NCI-H1092 treated with DMSO at 0.1 percent for 48 hours (cell line): Measurements from ENCODE around the gene WNT2.
"Not testable (repeated sequence)": the region's sequence is repeated elsewhere in the genome, so short reads cannot be mapped to it uniquely, and the experiment has no call there.

ENCODE experiments used
- DNase-seq: peaks from one replicate; lab custom pipeline; 2025; lab: John Stamatoyannopoulos, UW

WNT2 gene

DNA sequence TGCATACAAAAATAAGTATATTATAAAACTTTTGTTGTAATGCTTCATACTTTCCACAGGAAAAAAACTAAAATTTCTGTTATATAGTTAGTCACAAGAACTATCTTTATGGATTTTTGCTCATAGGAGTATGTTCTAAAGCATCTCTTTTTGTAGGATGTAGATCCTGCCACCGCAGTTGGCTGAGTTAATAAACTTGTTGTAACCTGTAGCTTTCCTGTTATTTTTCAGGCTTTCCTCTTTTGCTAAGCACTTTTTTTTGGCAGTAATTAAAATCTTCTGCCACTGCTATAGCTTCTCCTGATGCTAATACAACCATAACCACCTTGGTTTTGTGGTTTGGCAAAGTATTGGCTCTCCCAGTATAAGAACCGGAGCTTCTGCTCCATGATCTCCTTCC is 60.3 kb downstream of the WNT2 start:
- no peak for DNase-seq

DNA sequence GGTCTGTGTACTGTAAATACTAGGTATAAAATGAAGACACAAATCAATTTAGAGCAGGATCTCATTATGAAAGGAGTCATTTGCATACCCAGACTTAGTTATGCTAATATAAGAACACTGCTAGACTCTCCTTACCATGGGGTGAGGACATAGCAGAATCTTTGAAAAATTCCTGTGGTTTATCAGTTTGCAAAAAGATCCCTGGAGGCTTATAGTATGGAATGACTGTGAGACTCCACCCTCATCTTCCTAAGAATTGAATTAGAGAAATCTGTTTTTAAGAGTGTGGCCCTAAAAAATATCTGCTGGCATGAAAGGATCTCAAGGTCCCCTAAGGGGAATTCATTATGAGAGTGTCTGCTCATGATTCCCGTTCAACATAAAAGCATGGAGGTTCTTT is 63.2 kb downstream of the WNT2 start:
- DNase-seq: no peak

DNA sequence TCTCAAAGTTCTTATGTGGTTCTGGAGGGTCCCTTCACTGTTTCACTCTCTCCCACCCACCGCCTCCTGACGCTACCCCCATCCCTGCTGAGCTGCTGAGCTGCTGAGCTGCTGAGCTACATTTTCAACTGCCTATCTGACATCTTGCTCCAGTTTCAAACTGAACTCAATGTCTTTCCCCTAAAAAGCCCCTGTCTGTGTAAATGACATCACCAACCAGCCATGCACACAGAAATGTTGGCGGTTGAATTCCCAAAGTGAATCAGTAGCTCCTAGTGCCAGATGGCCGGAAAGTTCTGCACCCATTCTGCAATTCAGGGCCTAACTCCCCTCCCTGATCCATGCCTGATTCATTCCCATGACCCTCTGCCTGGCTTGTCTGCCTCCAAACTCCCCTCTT is 71.2 kb downstream of the WNT2 start:
- no peak for DNase-seq

DNA sequence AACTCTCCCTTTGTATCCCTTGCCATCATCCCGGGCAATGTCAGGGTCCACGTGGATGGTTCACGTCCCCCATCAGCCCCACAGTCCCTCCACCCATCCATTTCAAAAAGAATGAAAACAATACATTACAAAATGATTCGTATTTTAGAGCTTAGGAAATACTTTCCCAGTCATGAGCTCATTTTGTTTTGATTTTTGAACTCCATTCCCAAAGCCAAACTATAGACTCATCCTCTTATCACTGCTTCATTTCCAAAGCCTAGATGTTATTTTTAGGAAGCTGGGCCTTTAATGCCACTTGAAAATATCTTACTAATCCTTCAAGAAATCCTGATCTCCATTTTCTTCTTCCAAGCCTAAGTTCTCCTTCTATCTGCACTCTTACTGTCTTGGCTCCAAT is 72.1 kb downstream of the WNT2 start:
- DNase-seq: no peak

DNA sequence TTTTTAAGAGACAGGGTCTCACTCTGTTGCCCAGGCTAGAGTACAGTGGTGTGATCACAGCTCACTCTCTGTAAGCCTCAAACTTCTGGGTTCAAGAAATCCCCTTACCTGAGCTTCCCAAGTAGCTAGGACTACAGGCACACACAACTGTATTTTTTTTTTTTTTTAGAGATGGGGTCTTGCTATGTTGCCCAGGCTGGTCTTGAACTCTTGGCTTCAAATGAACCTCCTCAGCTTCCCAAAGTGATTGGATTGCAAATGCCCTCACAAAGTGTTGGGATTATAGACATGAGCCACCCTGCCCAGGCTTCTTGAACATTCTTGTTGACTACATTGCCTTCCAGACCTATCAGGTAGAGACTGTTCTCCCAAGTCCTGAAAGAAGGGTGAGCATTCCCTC is 72.6 kb downstream of the WNT2 start:
- DNase-seq: no peak

DNA sequence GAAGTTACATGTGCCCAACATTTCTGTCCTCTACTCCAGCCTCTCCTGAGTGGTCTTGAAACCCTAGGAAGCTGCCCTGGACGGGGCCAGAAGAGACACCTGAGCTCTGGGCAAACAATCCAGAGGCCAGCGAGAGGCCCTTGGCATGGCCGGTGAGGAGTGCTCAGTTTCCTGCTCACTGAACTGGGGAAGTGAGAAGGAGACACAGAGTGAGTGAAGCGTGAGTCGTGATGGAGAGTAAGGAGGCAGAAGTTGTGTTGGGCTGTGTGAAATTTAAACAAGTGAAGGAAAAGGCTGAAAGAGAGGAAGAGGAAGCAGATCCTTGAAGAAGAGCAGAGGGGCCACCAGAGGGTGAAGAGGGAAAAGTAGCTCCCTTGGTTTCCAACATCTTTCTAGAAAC is 73.2 kb downstream of the WNT2 start:
- DNase-seq: no peak

DNA sequence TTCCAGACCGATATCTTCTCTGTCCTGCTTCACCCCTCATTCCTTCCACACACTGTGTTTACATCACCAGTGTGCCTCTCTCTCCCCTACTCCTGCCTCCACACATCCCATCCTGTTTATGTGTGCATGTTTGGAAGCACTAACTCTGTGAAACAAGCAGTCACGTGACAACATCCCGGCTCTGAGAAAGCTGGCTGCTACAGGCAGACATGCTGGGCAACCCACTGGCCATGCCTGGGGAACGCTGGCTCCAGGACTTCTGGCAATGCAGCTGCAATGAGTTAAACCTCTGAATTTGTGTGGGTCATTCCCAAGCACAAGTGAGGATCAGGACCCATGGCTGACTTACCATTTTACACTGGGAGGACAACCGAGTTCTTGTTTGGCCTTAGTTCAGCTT is 74.0 kb downstream of the WNT2 start:
- no peak for DNase-seq

DNA sequence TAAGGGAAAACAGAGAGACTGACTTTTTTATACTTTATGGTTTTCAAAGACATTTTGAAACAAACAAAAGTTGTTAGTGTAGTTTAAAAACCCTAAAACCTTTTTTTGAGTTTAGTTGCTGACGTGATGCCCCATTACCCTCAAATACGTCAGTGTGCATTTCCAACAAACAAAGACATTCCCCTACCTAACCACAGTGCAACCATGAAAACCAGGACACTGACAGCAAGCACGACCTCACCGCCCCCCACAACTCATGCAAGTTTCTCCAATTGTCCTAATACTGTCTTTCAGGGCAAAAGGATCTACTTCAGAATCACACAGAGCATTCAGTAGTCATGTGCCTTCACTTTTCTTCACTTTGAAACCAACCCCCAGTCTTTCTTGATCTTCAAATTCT is 75.0 kb downstream of the WNT2 start:
- no peak for DNase-seq

DNA sequence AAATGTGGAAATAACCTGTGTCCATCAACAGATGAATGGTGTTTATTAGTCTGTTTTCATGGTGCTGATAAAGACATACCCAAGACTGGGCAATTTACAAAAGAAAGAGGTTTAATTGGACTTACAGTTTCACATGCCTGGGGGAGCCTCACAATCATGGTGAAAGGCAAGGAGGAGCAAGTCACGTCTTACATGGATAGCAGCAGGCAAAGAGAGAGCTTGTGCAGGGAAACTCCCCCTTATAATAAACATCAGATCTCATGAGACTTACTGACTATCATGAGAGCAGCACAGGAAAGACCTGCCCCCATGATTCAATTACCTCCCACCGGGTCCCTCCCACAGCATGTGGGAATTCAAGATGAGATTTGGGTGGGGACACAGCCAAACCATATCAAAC is 77.2 kb downstream of the WNT2 start:
- DNase-seq: not testable (repeated sequence)

DNA sequence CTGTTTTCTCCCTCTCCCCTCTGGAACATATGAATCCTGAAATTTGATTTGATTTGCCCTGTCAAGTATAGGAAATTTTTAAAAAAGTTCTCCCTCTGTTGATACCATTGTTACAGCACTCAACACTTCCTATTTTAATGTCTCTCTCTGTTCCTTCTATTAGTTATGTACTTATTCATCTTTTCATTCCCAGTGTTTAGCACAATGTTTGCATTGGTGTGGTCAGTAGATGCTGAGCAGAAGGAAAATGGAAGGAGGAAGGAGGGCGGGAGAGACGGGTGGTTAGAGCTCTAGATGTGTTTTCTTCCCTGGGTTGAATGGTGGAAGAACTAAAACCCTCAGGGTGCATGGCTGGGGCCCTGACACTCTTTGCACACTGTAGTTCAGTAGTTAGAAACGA is 79.5 kb downstream of the WNT2 start:
- no peak for DNase-seq

DNA sequence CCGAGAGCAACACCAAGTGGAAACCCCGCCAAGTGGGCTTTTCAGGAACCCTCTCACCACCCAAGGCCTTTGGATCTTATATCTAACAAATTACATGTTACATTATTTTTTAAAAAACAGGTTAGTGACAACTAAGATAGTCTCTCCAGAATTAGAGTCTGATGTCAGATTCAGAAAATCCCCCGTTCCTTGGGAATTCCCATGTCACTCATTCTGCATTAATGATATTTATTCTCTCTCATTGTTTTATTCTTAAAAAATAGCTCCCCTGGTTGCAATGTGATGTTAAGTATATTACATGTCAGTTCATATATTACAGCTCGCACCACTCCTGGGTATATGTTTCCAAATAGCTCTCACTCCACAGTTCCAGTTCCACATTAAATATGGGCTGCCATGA is 81.8 kb downstream of the WNT2 start:
- no peak for DNase-seq

DNA sequence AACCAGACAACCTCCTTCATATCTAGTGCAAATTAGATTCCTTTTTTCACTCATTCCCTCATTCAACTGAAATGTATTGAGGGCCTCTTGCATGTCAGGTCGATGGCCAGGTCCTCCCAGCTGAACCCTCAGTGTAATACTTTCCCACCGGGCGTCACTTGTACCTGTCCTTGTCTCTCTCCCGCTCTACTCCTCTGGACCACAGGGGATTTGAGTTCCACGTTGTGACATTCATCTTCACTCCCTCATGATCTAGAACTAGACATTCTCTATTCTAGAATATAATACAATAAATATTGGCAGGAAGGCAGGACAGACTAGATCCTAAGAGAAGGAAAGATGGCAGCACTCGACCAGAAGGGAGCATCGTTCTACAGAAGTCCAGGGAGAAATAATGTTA is 83.9 kb downstream of the WNT2 start:
- no peak for DNase-seq

DNA sequence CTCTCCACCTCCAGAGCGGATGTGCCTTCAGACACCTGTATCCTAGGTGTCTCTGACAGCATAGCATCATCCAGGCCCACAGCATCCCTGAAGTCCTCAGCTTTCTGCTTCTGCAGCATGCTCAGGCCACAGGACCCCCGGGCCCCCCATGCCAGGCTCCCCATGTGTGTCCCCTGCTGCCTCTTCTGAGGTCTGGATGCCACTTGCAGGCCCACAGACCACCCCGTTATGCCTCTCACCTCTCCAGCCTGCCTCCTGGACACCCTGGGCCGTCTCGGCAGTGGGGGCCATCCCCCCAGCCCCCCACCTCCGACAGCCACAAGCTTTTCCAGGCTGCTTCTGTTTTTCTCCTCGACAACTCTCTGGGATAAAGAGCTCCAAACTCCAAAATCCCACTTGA is 84.4 kb downstream of the WNT2 start:
- DNase-seq: no peak

DNA sequence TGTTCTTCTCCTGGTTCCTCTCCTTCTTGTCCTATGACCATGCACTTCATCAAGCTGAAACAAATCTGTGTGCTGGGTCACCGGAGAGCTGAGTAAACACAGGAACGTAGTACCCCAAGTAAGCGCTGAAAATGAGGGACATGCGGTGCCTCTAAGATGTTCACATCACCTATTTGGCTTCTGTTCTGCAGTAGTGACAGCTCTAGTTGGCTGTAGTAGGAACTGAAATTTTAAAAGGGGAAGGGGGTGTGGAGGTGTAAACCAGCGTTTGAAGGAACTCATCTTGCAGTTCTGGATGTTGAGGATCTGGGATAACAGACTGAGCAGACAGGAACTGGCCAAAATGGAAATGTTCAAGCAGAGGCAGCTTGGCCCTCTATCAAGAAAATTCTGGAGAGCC is 85.2 kb downstream of the WNT2 start:
- no peak for DNase-seq

DNA sequence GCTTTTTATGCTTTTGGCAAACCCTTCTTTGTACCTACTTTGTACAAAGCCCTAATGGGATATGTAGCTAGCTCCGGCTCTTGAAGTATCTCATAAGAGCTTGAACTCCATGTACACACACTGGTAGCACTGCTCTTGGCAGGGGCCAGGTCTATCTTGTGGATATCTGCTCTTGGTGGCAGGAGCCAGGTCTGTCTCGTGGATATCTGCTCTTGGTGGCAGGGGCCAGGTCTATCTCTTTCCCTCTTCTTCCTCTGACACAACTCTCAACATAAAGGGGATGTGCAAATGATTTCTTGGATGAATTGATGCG is 91.9 kb downstream of the WNT2 start:
- no peak for DNase-seq

DNA sequence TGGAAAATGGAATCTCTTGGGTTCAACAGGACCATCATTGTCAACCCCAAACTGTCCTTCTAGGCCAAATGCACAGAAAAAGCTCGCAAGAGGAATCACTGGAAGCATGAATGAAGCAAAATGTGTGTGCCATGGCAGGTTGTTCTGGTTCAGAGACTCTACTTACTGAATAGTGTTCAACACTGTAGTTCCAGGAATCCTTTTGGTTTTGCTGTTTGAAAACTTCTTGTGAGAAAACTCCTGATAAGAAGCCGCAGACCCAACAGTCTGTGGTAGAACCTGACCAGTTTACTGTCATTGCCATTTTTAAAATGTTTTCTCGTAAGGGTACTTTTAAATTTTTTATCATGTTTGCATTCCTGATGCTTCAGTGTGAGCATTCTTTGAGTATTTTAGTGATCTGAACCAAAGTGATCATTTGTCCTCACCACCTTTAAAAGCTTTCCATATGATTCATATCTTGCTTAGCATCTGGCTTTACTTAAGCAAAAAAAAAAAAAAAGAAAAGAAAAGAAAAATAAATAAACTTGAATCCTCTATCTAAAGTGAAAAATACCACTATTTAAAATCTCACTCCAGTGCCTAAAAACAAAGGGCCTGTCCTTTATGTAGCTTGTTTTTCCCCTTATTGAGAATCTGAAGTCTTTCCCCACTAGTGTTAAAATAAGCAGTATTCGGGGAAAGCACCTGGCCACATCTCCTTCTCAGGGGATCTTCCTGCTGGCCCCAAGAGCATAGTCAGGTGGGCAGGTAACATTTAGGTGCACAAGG is 92.4 kb downstream of the WNT2 start:
- DNase-seq: no peak

DNA sequence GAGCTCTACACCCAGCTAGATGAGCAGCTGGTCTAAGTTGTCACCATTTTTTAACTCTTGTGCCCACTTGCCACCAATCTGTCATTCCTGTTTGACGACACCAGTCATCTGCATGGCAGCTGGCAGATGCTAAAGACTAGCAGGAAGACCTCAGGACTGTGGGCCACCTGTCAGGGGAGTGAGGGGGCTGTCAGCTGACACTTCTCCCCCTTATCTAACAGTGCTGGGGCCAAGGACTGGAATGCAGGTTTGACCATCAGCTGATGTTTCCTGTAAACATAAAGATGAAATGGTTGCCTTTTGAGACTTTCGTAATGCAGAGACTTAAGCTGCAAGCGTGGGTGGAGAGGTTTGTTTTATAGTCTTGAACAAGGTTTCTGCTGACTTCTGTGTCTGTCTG is 93.5 kb downstream of the WNT2 start:
- no peak for DNase-seq

DNA sequence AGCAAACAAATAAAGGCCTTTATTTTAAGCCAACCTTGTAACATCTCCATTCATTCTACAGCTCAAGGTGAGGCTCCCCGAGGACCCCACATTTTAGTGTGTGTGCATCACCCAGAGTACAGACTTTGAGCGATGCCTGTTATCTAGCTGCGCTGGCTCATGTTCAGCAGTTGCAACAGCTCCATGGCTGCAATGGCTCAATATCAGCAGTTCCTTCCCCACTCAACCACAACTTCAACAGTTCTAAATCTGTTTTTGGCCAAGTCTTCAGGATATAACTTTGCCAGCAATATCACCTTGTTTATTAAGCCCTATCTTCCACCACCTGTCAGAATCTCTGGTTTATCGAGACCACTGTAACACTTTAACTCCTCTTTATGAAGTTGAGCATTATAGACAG is 95.8 kb downstream of the WNT2 start:
- DNase-seq: no peak

DNA sequence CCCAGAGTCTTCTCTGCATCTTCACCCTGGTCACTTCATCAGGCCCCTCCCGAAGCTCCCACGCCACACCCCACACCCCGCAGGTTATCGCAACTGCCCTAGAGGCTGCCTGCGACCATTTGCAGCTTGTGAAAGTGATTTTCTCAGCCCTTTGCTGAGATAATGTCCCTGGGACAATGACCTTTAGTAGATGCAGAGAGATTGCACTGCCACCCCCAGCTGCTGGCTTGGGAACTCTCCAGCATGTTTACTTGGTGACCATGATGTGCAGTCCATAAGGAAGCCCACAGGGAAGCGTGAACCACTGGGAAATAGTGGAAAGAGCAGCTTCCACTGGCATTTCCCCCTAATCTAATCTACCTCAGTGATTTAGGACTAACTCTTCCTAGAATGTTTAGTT is 97.3 kb downstream of the WNT2 start:
- no peak for DNase-seq
